OCI-LY7 (cell line): ENCODE measurements around the gene GNB1L. TPM values are rescaled to one million over a fixed set of nuclear protein-coding genes. Genes with fewer than 3 reads are reported as not detected.

ENCODE experiments used
- BruUV-seq: library from RNA; stranded (reverse); fragments of 400-500 nt; replicated peaks from 2 replicates; lab custom pipeline; 2021; lab: Mats Ljungman, UMichigan
- CTCF ChIA-PET: fragments of 300-600 bp; sonication (Branson Sonifier 250); formaldehyde crosslinking; loops from one replicate; lab custom pipeline; 2022; ENCODE audit warnings: antibody characterized with exemption; ENCODE audit not compliant: unreplicated experiment; lab: Charles Lee
- POLR2A ChIA-PET: fragments of 300-600 bp; sonication (Branson Sonifier 250); formaldehyde crosslinking; loops from one replicate; lab custom pipeline; 2022; ENCODE audit warnings: antibody characterized with exemption; lab: Charles Lee
- DNase-seq: peaks from one replicate; pipeline ENCODE4 v3.0.0-alpha.2; 2015; ENCODE audit warnings: low spot score
- H2AFZ ChIP-seq: fragments of 200-600 bp; sonication (generic), shearing (Covaris generic); 2 replicates; pipeline ENCODE4 v1.6.1; 2014; ENCODE audit warnings: mild to moderate bottlenecking, antibody characterized with exemption, low read length, moderate library complexity
- H3K27ac ChIP-seq: fragments of 200-600 bp; sonication (generic); 2 replicates; pipeline ENCODE4 v1.5.1; 2014; ENCODE audit warnings: mixed run types, low read depth, mild to moderate bottlenecking, moderate library complexity, low read length, inconsistent platforms; ENCODE audit not compliant: poor library complexity, severe bottlenecking
- H3K36me3 ChIP-seq: fragments of 200-600 bp; sonication (generic); 2 replicates; pipeline ENCODE4 v1.6.1; 2014; ENCODE audit warnings: mild to moderate bottlenecking, antibody characterized with exemption, low read length, moderate library complexity, mixed read lengths; ENCODE audit not compliant: insufficient read depth
- H3K4me1 ChIP-seq: fragments of 200-600 bp; sonication (generic); 2 replicates; pipeline ENCODE4 v1.5.1; 2014; ENCODE audit warnings: mild to moderate bottlenecking, low read length; ENCODE audit not compliant: insufficient read depth, poor library complexity, severe bottlenecking
- H3K4me2 ChIP-seq: fragments of 200-600 bp; sonication (generic); 2 replicates; pipeline ENCODE4 v1.6.1; 2014; ENCODE audit warnings: mild to moderate bottlenecking, low read length
- H3K4me3 ChIP-seq: fragments of 200-600 bp; sonication (generic); 2 replicates; pipeline ENCODE4 v1.5.1; 2014; ENCODE audit warnings: mild to moderate bottlenecking, low read depth, low read length; ENCODE audit not compliant: poor library complexity, severe bottlenecking
- H3K79me2 ChIP-seq: fragments of 200-600 bp; sonication (generic); 2 replicates; pipeline ENCODE4 v1.6.1; 2016; ENCODE audit warnings: low read depth, mild to moderate bottlenecking, low read length, moderate library complexity, mixed read lengths; ENCODE audit not compliant: insufficient read depth
- H3K9me2 ChIP-seq: fragments of 200-600 bp; sonication (generic); 2 replicates; pipeline ENCODE4 v1.6.1; 2016; ENCODE audit warnings: mild to moderate bottlenecking, low read length, mixed read lengths; ENCODE audit not compliant: insufficient read depth
- H3K9me3 ChIP-seq: fragments of 200-600 bp; sonication (generic); 2 replicates; pipeline ENCODE4 v1.6.1; 2014; ENCODE audit warnings: mild to moderate bottlenecking, mixed run types, low read length, mixed read lengths
- H4K20me1 ChIP-seq: fragments of 200-600 bp; sonication (generic); 2 replicates; pipeline ENCODE4 v1.6.1; 2014; ENCODE audit warnings: mild to moderate bottlenecking, antibody characterized with exemption, low read length, moderate library complexity, mixed read lengths; ENCODE audit not compliant: insufficient read depth
- EZH2phosphoT487 ChIP-seq: fragments of 200-600 bp; sonication (generic); IDR thresholded peaks from 2 replicates; pipeline ENCODE4 v1.6.1; 2018; ENCODE audit warnings: low read depth, borderline replicate concordance, mild to moderate bottlenecking, mixed run types, antibody characterized with exemption, low read length, moderate library complexity, mixed read lengths
- intact Hi-C: fragments of 100-400 bp; cut with micrococcal nuclease; formaldehyde crosslinking; loops from one replicate; pipeline ENCODE4 v1.10.0; 2022; ENCODE audit not compliant: unreplicated experiment
- total RNA-seq, 2 experiments: library from RNA; depleted of rRNA in 1 of 2; stranded (reverse); fragments of >200 nt in 1 of 2; shearing (Covaris generic) in 1 of 2; gene quantifications; 2 replicates each; pipeline ENCODE4 v1.2.3, GENCODE V29; 2014 to 2022
- TF ChIP-seq, protein P1 (sequence below): fragments of 200-600 bp; sonication (generic); conservative IDR thresholded peaks from 2 replicates; pipeline ENCODE4 v1.5.1; 2014; ENCODE audit warnings: mild to moderate bottlenecking, antibody characterized with exemption, low read length, moderate library complexity, mixed read lengths

The GNB1L gene
- total RNA-seq, 2 experiments from 2014 or later, result 13.1 to 26.7 TPM

DNA sequence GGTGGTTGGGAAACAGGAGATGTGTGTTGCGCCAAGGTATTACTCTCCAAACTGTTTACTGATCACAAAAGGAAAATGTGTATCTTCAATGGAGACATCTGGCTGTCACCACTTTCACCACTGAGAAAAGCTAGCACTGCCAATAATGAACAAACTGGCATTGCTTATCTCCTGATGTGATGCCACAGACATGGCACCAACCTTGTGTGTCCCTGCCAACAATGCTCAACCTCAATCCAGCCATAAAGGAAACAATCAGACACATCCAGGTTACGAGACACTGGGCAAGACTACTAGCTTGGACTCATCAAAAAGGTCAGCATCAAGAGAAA, 28.1 kb downstream of the GNB1L start:
- no peaks in the 10 kb centered on the region for H3K9me3 ChIP-seq
- no peaks in the 10 kb centered on the region for H3K9me2 ChIP-seq
- no peak overlapping the region for H3K4me2 ChIP-seq
- ChIA-PET CTCF (no interaction called here), POLR2A (no interaction called here)
- no peak for TF ChIP-seq EZH2phosphoT487
- TF ChIP-seq, protein P1, sequence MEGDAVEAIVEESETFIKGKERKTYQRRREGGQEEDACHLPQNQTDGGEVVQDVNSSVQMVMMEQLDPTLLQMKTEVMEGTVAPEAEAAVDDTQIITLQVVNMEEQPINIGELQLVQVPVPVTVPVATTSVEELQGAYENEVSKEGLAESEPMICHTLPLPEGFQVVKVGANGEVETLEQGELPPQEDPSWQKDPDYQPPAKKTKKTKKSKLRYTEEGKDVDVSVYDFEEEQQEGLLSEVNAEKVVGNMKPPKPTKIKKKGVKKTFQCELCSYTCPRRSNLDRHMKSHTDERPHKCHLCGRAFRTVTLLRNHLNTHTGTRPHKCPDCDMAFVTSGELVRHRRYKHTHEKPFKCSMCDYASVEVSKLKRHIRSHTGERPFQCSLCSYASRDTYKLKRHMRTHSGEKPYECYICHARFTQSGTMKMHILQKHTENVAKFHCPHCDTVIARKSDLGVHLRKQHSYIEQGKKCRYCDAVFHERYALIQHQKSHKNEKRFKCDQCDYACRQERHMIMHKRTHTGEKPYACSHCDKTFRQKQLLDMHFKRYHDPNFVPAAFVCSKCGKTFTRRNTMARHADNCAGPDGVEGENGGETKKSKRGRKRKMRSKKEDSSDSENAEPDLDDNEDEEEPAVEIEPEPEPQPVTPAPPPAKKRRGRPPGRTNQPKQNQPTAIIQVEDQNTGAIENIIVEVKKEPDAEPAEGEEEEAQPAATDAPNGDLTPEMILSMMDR, result no peak
- H4K20me1 ChIP-seq, result no peaks in the 10 kb centered on the region
- H2AFZ ChIP-seq, result no peak overlapping the region
- H3K79me2 ChIP-seq, result 0 out of 2 replicates have a peak, but pooled peaks cover 7% of the 10 kb centered on the region
- H3K36me3 ChIP-seq, result peaks cover 8% of the 10 kb centered on the region
- intact Hi-C loops, result no loop called here
- no peaks in the 10 kb centered on the region for H3K4me1 ChIP-seq
- no TSS peak for BruUV-seq
- no peak overlapping the region for H3K4me3 ChIP-seq
- H3K27ac ChIP-seq, result no peak overlapping the region
- DNase-seq, result no peak

DNA sequence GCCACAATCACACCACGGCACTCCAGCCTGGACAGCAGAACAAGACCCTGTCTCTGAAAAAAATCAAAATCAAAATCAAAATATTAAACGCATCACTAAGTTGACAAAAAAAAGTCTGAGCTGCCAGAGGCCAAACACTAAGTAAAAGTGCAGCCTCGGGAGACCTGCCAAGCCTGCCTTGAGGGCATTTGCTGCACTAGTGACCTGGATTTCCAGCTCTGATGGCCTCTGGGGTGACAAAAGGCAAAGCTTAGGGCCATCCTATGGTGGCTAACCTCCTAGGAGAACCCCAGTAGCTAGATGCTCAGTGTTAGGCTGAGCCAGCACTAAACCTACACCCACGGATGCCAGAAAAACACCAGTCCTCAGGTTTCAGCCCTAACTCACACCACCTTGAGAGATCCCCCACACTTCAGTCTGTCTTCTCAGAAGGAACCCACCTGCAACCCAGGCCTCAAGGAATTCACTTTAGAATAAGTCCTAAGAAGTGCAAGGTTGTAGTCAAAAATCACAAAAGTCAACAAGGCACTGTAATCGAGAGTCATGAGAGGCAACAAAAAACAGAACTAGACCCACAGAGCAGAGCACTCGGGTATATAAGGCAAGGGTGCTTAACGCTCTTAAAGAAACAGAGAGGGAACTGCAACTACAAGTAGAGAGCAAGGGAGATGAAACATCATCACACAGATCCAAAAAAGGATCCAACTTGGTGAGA, 28.6 kb downstream of the GNB1L start:
- Histone ChIP-seq H3K36me3 (peaks cover 8% of the 10 kb centered on the region), H3K4me3 (no peak overlapping the region), H4K20me1 (no peaks in the 10 kb centered on the region), H3K79me2 (0 out of 2 replicates have a peak, but pooled peaks cover 7% of the 10 kb centered on the region), H3K4me2 (no peak overlapping the region), H3K9me3 (no peaks in the 10 kb centered on the region), H3K4me1 (no peaks in the 10 kb centered on the region), H3K27ac (no peak overlapping the region), H2AFZ (no peak overlapping the region), H3K9me2 (no peaks in the 10 kb centered on the region)
- no TSS peak for BruUV-seq
- no peak for TF ChIP-seq EZH2phosphoT487
- TF ChIP-seq, protein P1, result no peak
- DNase-seq, result no peak
- CTCF ChIA-PET, result no interaction called here
- POLR2A ChIA-PET, result no interaction called here
- intact Hi-C loops, result no loop called here

DNA sequence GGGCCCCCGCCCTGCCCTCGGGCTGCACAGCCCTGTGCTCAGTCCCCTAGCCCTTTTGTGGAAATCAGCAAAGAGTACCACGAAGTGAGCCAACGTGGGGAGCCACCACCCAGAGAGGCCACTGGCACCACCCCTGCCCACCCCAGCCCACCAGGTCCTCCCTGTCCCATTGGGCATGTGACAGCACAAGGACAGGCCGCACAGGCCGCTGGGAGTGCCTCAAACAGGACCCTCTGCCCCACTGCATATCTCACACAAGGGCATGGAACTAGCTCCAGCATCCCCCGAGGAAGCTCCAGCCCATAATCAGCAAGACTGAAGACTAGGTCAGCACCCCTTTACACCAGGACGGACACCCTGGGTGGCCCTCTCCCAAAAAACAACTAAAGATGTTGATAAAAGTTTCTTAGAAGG, 29.7 kb downstream of the GNB1L start:
- Histone ChIP-seq H4K20me1 (no peaks in the 10 kb centered on the region), H3K36me3 (peaks cover 7% of the 10 kb centered on the region), H3K79me2 (0 out of 2 replicates have a peak, but pooled peaks cover 4% of the 10 kb centered on the region), H3K4me2 (no peak overlapping the region), H3K9me3 (no peaks in the 10 kb centered on the region), H2AFZ (no peak overlapping the region), H3K4me1 (no peaks in the 10 kb centered on the region), H3K27ac (no peak overlapping the region), H3K9me2 (no peaks in the 10 kb centered on the region), H3K4me3 (no peak overlapping the region)
- CTCF ChIA-PET, result no interaction called here
- BruUV-seq, result no TSS peak
- DNase-seq, result no peak
- TF ChIP-seq, protein P1, result no peak
- TF ChIP-seq EZH2phosphoT487, result no peak
- intact Hi-C loops, result no loop called here
- POLR2A ChIA-PET, result no interaction called here
